OCI-LY1 (cell line): ENCODE results near the gene MXD4.

Source experiments
- CTCF ChIP-seq: fragments of 200-600 bp; sonication (generic), shearing (Covaris generic); IDR thresholded peaks from 2 replicates; pipeline ENCODE4 v1.5.1; 2017; ENCODE audit warnings: mild to moderate bottlenecking, antibody characterized with exemption, low read length, moderate library complexity, mixed read lengths
- EZH2 ChIP-seq: fragments of 200-600 bp; sonication (generic), shearing (Covaris generic); IDR thresholded peaks from 2 replicates; pipeline ENCODE4 v1.8.0; 2017; ENCODE audit warnings: borderline replicate concordance, mixed run types, mild to moderate bottlenecking, antibody characterized with exemption, low read length, moderate library complexity, mixed read lengths

- TF ChIP-seq CTCF (no peak), EZH2 (no peak)
These were observed 39.9 kb upstream of the MXD4 start for GRCh38 chr4:2301806-2302205.
